HepG2 (cell line): Measurements from ENCODE around the gene MLST8. TPM values are rescaled to one million over a fixed set of nuclear protein-coding genes. Genes with fewer than 3 reads are reported as not detected.
A peak's percentile ranks its signal among the peaks of the same experiment; 100 is the strongest.

Experiments
- CCAR2 ChIP-seq: fragments of 200-400 bp; formaldehyde crosslinking; optimal IDR thresholded peaks from 2 replicates; pipeline ENCODE3; 2018; ENCODE audit warnings: low read depth, mild to moderate bottlenecking, low read length, moderate library complexity
- CEBPZ ChIP-seq: IDR thresholded peaks from 2 replicates; pipeline ENCODE4 v1.6.1; 2012; ENCODE audit warnings: low read length, improper control_type of control experiment
- DZIP1 ChIP-seq: sonication (generic); formaldehyde crosslinking; IDR thresholded peaks from 2 replicates; pipeline ENCODE4 v1.5.0; 2020; ENCODE audit warnings: mild to moderate bottlenecking, missing genetic modification reagents
- ELF3 ChIP-seq: IDR thresholded peaks from 2 replicates; pipeline ENCODE4 v1.6.1; 2016; ENCODE audit warnings: missing genetic modification reagents, missing compliant biosample characterization
- IKZF1 ChIP-seq: fragments of 450-650 bp; IDR thresholded peaks from 2 replicates; pipeline ENCODE4 v1.7.1; 2016
- KLF6 ChIP-seq: IDR thresholded peaks from 2 replicates; pipeline ENCODE4 v1.8.0; 2016; ENCODE audit warnings: missing biosample characterization, missing genetic modification reagents
- MAF1 ChIP-seq: sonication (generic); formaldehyde crosslinking; IDR thresholded peaks from 2 replicates; pipeline ENCODE4 v1.5.0; 2020; ENCODE audit warnings: missing genetic modification reagents, borderline replicate concordance
- REL ChIP-seq: sonication (generic); formaldehyde crosslinking; conservative IDR thresholded peaks from 2 replicates; pipeline ENCODE4 v1.8.0; 2022; ENCODE audit warnings: mild to moderate bottlenecking, missing genetic modification reagents, moderate library complexity
- REPIN1 ChIP-seq: sonication (generic); formaldehyde crosslinking; IDR thresholded peaks from 2 replicates; pipeline ENCODE4 v1.8.0; 2022; ENCODE audit warnings: missing genetic modification reagents, low read depth, mild to moderate bottlenecking, borderline replicate concordance
- SNAPC5 ChIP-seq: sonication (generic); formaldehyde crosslinking; IDR thresholded peaks from 2 replicates; pipeline ENCODE4 v1.8.1; 2023; ENCODE audit warnings: mild to moderate bottlenecking, missing genetic modification reagents, borderline replicate concordance
- SP2 ChIP-seq: sonication (generic); formaldehyde crosslinking; IDR thresholded peaks from 2 replicates; pipeline ENCODE4 v1.5.1; 2020; ENCODE audit warnings: mild to moderate bottlenecking, missing genetic modification reagents
- SP5 ChIP-seq: IDR thresholded peaks from 2 replicates; pipeline ENCODE4 v1.6.1; 2016; ENCODE audit warnings: low read depth, borderline replicate concordance
- TBP ChIP-seq: sonication (generic); formaldehyde crosslinking; IDR thresholded peaks from 2 replicates; pipeline ENCODE4 v1.5.0; 2020; ENCODE audit warnings: missing genetic modification reagents
- ZFY ChIP-seq: sonication (generic); formaldehyde crosslinking; IDR thresholded peaks from 2 replicates; pipeline ENCODE4 v1.4.0; 2020; ENCODE audit warnings: missing genetic modification reagents
- ZNF550 ChIP-seq: sonication (generic); formaldehyde crosslinking; IDR thresholded peaks from 2 replicates; pipeline ENCODE4 v1.4.0; 2020; ENCODE audit warnings: mild to moderate bottlenecking, missing genetic modification reagents, borderline replicate concordance
- ZNF567 ChIP-seq: sonication (generic); formaldehyde crosslinking; IDR thresholded peaks from 2 replicates; pipeline ENCODE4 v1.8.1; 2023; ENCODE audit warnings: mild to moderate bottlenecking, missing genetic modification reagents, borderline replicate concordance
- ZNF761 ChIP-seq: sonication (generic); formaldehyde crosslinking; conservative IDR thresholded peaks from 2 replicates; pipeline ENCODE4 v1.4.0; 2020; ENCODE audit warnings: mild to moderate bottlenecking, missing genetic modification reagents
- polyA plus RNA-seq, 8 experiments: library from polyadenylated mRNA; depleted of rRNA in 3 of 8; stranded (reverse) in 7 of 8; unstranded in 1 of 8; fragments of >200 nt; fragmentation: Illumina TruSeq in 4 of 8; extraction: Trizol in 4 of 8; gene quantifications; 2 replicates each; pipeline versions ENCODE4 v1.2.1 to v1.2.3, GENCODE V29; 2011 to 2016; ENCODE audit warnings: low read depth in 4 of 8, missing spikeins in 1 of 8, mixed read lengths in 1 of 8; ENCODE audit not compliant: insufficient read depth in 1 of 8
- total RNA-seq, 5 experiments: library from RNA; depleted of rRNA; stranded (reverse); fragments of >200 nt; fragmentation: Illumina TruSeq; extraction: Trizol; gene quantifications; 2 replicates each; pipeline ENCODE4 v1.2.3, GENCODE V29; 2016; ENCODE audit warnings: low read depth in 1 of 5
- TF ChIP-seq, protein P1 (sequence below): sonication (generic); formaldehyde crosslinking; IDR thresholded peaks from 2 replicates; pipeline ENCODE4 v1.4.0; 2020; ENCODE audit warnings: missing genetic modification reagents
- TF ChIP-seq, protein P2 (sequence below): sonication (generic); formaldehyde crosslinking; IDR thresholded peaks from 2 replicates; pipeline ENCODE4 v1.5.0; 2020; ENCODE audit warnings: missing genetic modification reagents

The MLST8 gene
- total and polyA plus RNA-seq, 2 of the 13 experiments (the other 11 are each of a cell fraction or from before 2014, with no cell fraction given): 30.8 to 72.7 TPM

DNA sequence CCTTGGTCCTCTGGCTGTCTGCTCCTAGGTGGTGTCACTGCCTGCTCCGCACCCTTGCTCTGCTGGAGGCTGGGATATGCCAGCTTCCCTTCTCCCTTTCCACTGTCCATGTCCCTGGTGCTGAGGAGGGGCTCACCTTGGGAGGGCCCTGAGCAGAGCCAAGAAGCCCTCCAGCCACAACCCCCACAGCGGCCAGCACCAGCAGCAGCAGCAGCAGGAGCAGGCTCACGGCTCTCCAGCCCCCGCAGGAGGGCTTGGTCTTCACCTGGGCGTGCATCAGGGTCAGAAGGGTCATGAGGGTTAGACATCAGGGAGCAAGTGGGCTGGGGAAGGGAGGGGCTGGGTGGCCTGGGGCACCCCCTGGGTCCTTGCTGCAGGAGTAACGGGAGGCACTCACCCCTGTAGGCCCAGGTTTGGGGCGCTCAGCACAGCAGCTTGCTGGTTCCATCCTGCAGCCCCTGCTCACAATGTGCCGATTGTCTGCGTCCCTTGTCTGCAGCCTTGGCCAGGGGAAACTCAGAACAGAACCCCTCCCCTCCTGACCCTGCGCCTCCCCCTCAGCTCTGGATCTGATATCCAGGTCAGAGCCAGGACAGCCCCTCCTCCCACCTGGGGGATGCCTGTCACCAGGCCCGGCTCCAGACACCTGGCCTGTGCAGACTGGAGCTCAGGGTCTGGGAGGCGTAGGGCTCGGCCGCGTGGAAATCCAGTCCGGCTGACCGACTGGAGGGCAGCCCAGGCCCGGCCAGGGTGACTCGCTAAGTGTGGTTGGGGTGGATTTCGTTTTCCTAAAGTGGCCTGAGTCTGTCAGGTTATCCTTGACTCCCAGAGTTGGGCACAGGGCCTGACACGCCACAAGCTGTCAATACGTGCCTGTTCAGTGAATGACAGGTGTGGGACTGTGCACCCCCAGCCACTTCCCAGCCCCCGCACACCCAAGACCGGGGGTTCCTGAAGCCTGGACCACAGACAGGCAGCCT, 5.4 kb downstream of the MLST8 start, which contains the start of gene BRICD5 (continued):
- TF ChIP-seq, protein P1, sequence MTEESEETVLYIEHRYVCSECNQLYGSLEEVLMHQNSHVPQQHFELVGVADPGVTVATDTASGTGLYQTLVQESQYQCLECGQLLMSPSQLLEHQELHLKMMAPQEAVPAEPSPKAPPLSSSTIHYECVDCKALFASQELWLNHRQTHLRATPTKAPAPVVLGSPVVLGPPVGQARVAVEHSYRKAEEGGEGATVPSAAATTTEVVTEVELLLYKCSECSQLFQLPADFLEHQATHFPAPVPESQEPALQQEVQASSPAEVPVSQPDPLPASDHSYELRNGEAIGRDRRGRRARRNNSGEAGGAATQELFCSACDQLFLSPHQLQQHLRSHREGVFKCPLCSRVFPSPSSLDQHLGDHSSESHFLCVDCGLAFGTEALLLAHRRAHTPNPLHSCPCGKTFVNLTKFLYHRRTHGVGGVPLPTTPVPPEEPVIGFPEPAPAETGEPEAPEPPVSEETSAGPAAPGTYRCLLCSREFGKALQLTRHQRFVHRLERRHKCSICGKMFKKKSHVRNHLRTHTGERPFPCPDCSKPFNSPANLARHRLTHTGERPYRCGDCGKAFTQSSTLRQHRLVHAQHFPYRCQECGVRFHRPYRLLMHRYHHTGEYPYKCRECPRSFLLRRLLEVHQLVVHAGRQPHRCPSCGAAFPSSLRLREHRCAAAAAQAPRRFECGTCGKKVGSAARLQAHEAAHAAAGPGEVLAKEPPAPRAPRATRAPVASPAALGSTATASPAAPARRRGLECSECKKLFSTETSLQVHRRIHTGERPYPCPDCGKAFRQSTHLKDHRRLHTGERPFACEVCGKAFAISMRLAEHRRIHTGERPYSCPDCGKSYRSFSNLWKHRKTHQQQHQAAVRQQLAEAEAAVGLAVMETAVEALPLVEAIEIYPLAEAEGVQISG (CRISPR knock-in tag): peak; percentile 45; the same call in 1 of the 2 replicates
- TF ChIP-seq SP5: peak; percentile 77; the same call in 1 of the 2 replicates
- TF ChIP-seq DZIP1 (CRISPR knock-in tag): no peak
- no peak for TF ChIP-seq CEBPZ
- TF ChIP-seq KLF6 (CRISPR knock-in tag): no peak
- no peak for TF ChIP-seq ZNF550 (CRISPR knock-in tag)
- TF ChIP-seq MAF1 (CRISPR knock-in tag): no peak
- TF ChIP-seq CCAR2: no peak
- TF ChIP-seq REPIN1 (CRISPR knock-in tag): 0 out of 2 replicates have a peak, but pooled peaks have one; percentile 36
- no peak for TF ChIP-seq SNAPC5 (CRISPR knock-in tag)
- TF ChIP-seq TBP (CRISPR knock-in tag): no peak
- TF ChIP-seq IKZF1: no peak
- no peak for TF ChIP-seq SP2 (CRISPR knock-in tag)
- TF ChIP-seq REL (CRISPR knock-in tag): 0 out of 2 replicates have a peak, but pooled peaks have one; percentile 34
- TF ChIP-seq ELF3 (CRISPR knock-in tag): no peak
- TF ChIP-seq ZNF567 (CRISPR knock-in tag): 0 out of 2 replicates have a peak, but pooled peaks have one; percentile 32
- peak; percentile 63; the same call in 1 of the 2 replicates for TF ChIP-seq ZNF761 (CRISPR knock-in tag)
- TF ChIP-seq ZFY (CRISPR knock-in tag): peak; percentile 57
- TF ChIP-seq, protein P2, sequence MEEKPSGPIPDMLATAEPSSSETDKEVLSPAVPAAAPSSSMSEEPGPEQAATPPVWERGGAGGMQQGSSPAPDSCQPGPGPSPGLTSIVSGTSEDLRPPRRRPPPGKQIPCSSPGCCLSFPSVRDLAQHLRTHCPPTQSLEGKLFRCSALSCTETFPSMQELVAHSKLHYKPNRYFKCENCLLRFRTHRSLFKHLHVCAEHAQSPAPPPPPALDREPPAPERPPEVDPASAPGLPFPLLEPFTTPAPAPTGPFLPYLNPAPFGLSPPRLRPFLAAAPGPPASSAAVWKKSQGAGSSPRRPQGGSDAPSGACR (CRISPR knock-in tag): no peak
